Measurements from ENCODE around the gene EPHA6.

GRCh38 chr3:97293596-97294131 is 479.3 kb downstream of the EPHA6 start:
- no peak for TF ChIP-seq EP300 (IDR thresholded peaks at IDR 0.05; ENCODE audit: low read depth)
- TF ChIP-seq CTCF (IDR thresholded peaks at IDR 0.05): no peak
- no peak for TF ChIP-seq POLR2A (IDR thresholded peaks at IDR 0.05)
- TF ChIP-seq POLR2AphosphoS5 (IDR thresholded peaks at IDR 0.05): no peak

Measured in transverse colon (tissue), 4 donors.